ENCODE data around the gene BCL6.

Gene BCL6

DNA sequence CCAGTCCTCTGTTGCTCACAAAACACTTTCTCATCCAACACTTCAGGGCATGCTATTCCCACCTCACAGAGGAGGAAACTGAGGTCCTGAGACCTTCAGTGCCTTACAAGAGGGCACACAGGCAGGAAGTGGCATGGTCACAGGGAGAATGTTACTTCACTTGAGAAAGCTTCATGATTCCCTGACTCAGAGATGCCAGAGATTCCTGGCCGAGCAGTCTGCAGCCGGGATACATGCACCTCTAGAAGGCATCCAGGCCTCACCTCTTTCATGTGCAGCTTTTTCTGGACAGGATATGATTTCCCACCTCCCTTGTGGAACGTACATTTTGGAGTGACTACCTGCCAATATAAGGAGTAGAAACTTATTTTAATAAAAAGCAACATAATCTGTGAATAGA lies 72.3 kb downstream of the BCL6 start:
- no peak for DNase-seq (ENCODE audit: low spot score)

Data from pons (tissue), 1 donor.